ENCODE data around the gene WIPF3.

The WIPF3 gene

GRCh38 chr7:29915481-29916215 is 109.3 kb downstream of the WIPF3 start:
- DNase-seq (ENCODE audit: low spot score), result no peak

GRCh38 chr7:29917641-29918040 is 111.3 kb downstream of the WIPF3 start:
- DNase-seq (ENCODE audit: low spot score), result no peak

GRCh38 chr7:29918850-29919249 is 112.5 kb downstream of the WIPF3 start:
- DNase-seq (ENCODE audit: low spot score), result no peak

DNA sequence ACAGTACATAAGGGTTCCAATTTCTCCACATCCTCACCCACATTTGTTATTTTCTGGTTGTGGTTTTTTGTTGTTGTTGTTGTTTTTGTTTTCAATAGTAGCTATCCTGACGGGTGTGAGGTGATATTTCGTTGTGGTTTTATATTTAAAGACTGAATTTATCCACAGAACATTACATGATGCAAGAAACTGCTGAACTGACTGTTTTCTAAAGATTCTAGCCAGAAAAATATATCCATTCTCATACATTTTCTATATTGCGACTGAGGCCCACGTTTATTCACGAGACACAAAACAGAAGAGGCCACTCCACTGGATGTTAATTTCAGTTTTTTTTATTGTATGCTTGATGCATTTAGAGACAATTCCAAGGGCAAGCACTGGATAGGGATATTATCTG is 113.5 kb downstream of the WIPF3 start:
- no peak for DNase-seq (ENCODE audit: low spot score)

DNA sequence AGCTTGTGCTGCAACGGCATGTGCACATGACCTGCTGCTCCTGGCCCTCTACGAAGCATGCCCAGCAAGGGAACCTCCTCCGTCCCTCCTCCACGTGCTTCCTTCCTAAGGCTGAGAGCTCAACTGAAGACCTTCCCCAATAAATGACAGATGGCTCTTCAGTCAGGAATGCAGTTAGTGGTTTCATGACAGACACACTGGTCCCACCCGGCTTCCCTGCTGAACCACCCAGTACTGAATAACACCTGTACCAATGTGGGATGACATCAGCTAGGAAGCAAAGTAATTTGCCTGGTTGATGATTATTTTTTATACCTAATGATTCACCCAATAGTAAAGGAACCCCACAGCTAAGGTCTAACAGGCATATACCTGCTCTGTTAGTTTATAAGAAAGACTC is 114.2 kb downstream of the WIPF3 start:
- DNase-seq (ENCODE audit: low spot score), result no peak

GRCh38 chr7:29921404-29922010 is 115.2 kb downstream of the WIPF3 start:
- peak; percentile 52 for DNase-seq (ENCODE audit: low spot score)

- no peak for DNase-seq (ENCODE audit: low spot score)
Measured at GRCh38 chr7:29922921-29923700, 116.8 kb downstream of the WIPF3 start.

DNA sequence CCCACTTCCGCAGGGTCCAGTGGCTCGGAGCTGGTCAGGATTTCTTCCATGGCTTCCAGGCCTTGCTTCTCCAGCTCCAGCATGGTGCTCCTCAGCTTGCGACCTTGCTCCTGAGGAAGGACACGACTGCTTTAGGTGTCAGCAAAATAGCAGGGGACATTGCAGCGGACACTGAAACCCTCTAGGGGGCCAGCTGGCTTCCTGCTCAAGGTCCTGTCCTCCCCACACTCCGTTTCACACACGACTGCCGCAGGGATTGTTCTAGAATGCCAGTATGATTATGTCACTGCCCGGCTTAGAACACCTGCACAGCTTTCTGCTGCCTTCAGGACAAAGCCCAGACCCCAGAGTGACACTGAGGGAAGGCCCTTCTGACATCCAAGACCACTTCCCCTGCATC is 117.7 kb downstream of the WIPF3 start:
- DNase-seq (ENCODE audit: low spot score), result no peak

GRCh38 chr7:29924684-29925083 is 118.4 kb downstream of the WIPF3 start:
- DNase-seq (ENCODE audit: low spot score), result no peak

DNA sequence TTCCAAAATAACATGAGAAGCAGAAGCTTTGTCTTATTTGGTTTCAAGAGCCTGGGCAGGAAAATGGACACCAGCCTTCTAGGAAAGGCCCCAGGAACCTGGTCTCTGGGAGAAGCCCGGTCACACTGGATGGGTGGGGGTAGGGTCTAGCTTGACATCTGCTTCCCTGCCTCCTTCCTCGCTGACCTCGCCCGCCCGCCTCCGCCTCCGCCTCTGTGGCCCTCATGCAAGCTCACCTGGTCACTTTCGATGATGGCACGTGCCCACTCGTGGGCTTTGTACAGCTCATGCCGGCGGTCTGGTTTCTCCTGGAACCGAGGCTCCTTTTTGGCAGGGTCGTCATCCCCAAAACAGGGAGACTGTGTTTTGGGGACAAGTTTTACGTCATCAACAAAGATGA is 119.9 kb downstream of the WIPF3 start:
- DNase-seq (ENCODE audit: low spot score), result no peak

- DNase-seq (ENCODE audit: low spot score), result no peak
Measured at GRCh38 chr7:29926741-29927140, 120.4 kb downstream of the WIPF3 start.

GRCh38 chr7:29929018-29929807 is 122.9 kb downstream of the WIPF3 start:
- DNase-seq (ENCODE audit: low spot score), result no peak

DNA sequence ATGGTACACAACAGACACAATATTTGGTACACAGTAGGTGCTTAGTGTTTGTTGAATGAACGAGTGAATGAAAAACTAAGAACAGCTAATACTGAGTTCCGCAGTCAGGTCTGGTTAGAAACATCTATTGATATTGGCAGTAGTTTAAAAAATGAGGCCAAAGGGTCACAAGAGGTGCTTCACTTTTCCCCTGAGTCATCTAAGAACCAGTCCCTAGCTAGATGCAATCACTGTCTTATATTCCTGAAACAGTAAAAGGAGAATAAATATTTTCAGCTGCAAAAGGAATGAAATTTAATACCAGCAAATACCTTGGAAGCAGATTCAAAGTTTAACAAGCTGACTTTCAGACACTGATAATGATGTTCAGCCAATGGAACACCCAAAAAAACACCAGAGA is 128.8 kb downstream of the WIPF3 start:
- DNase-seq (ENCODE audit: low spot score), result no peak

GRCh38 chr7:29937132-29937531 is 130.8 kb downstream of the WIPF3 start:
- no peak for DNase-seq (ENCODE audit: low spot score)

GRCh38 chr7:29940199-29940598 is 133.9 kb downstream of the WIPF3 start:
- no peak for DNase-seq (ENCODE audit: low spot score)

GRCh38 chr7:29945259-29945809 is 139.0 kb downstream of the WIPF3 start:
- DNase-seq (ENCODE audit: low spot score), result no peak

- DNase-seq (ENCODE audit: low spot score), result no peak
Measured at GRCh38 chr7:29946428-29947186, 140.3 kb downstream of the WIPF3 start.

DNA sequence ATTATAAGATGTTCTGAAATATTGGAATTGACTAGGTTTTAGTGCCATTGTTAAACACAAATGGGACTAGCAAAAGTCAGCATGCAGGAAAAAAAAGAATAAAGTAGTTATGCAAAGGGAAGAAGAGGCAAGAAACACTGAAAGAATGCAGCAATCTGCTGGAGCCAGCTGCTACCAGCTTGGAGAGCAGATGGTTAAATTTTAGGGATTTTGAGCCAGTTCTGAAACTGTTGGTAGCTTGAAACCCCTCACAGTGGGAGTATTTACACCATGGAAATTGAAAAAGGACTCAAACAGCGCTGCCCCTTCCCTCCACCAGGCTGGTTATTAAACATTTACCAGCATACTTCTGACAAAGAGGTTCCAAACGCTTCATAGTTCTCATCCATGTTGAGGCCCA is 142.3 kb downstream of the WIPF3 start:
- no peak for DNase-seq (ENCODE audit: low spot score)

GRCh38 chr7:29950480-29950879 is 144.2 kb downstream of the WIPF3 start:
- DNase-seq (ENCODE audit: low spot score), result no peak

DNA sequence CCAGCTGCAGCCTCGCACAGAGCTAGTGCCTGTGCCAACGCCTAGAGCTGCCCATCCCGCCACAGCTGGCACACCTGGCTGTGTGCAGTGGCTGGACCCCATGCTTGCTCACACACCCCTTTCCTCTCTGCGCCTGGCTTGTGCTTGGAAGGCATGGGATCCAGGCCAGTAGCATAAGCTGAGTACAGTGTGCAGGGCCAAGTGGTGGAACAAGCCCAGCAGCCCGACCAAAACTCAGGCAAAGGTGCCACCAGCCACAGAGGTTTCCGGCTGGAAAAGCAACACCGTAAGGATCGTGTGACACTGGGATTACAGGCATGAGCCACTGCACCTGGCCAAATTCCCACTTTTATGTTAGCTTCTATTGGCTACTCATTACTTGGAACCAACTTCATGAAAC is 144.9 kb downstream of the WIPF3 start:
- no peak for DNase-seq (ENCODE audit: low spot score)

GRCh38 chr7:29953726-29954347 is 147.5 kb downstream of the WIPF3 start:
- no peak for DNase-seq (ENCODE audit: low spot score)

Measured in CD4-positive, alpha-beta T cell treated with Interleukin-15 for 4 hours (primary cell).